Neural crest cell (in vitro differentiated cells): ENCODE measurements around the gene TXNRD1. TPM values are rescaled to one million over a fixed set of nuclear protein-coding genes. Genes with fewer than 3 reads are reported as not detected.
"Not testable (repeated sequence)": the region's sequence is repeated elsewhere in the genome, so short reads cannot be mapped to it uniquely, and the experiment has no call there.

ENCODE experiments used
- DNase-seq: peaks from one replicate; pipeline ENCODE4 v3.0.0; 2021; ENCODE audit warnings: low read depth, mixed read lengths, low spot score
- H3K27ac Mint-ChIP-seq: one replicate; pipeline ENCODE4 v1.8.0; 2021; ENCODE audit warnings: mild to moderate bottlenecking, mixed read lengths; ENCODE audit not compliant: unreplicated experiment
- H3K27me3 Mint-ChIP-seq: 2 replicates; pipeline ENCODE4 v1.8.0; 2021; ENCODE audit warnings: low read depth, mild to moderate bottlenecking, mixed read lengths
- H3K36me3 Mint-ChIP-seq: 2 replicates; pipeline ENCODE4 v1.8.0; 2021; ENCODE audit warnings: low read depth, mild to moderate bottlenecking, mixed read lengths
- H3K4me1 Mint-ChIP-seq: 2 replicates; pipeline ENCODE4 v1.8.0; 2021; ENCODE audit warnings: mixed read lengths
- H3K4me3 Mint-ChIP-seq: one replicate; pipeline ENCODE4 v1.8.0; 2021; ENCODE audit warnings: mild to moderate bottlenecking, mixed read lengths
- H3K9me3 Mint-ChIP-seq: 2 replicates; pipeline ENCODE4 v1.8.0; 2021; ENCODE audit warnings: mixed read lengths
- total RNA-seq: library from RNA; stranded (reverse); gene quantifications from 2 replicates; pipeline ENCODE4 v1.2.1, GENCODE V29; 2021
- TF ChIP-seq, protein P1 (sequence below): fragments of 200-600 bp; sonication (generic); conservative IDR thresholded peaks from 2 replicates; pipeline ENCODE4 v1.5.0; 2021; ENCODE audit warnings: antibody characterized with exemption, mild to moderate bottlenecking

Gene TXNRD1
- total RNA-seq, 1 donor from 2014 or later = 105 TPM

DNA sequence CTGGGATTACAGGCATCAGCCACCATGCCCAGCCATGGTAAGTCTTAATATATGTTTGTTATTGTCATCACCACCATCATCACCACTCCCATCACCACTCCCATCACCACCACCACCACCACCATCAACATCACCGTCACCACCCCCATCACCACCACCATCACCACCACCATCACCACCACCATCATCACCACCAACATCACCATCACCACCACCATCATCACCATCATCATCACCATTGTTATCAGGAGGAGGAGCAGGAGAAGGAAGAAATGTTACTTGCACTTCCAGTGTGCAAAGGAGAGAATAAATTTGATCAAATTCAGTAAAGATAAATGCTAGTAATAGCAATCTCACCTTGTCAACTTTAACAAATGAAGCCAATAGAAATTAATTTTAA, 169.9 kb downstream of the TXNRD1 start:
- Mint-ChIP-seq H3K27ac (no peak overlapping the region), H3K9me3 (peaks cover 3% of the 10 kb centered on the region), H3K4me1 (peaks cover 3% of the 10 kb centered on the region), H3K27me3 (peaks cover 6% of the 10 kb centered on the region), H3K36me3 (peaks cover 2% of the 10 kb centered on the region), H3K4me3 (no peak overlapping the region)
- TF ChIP-seq, protein P1, sequence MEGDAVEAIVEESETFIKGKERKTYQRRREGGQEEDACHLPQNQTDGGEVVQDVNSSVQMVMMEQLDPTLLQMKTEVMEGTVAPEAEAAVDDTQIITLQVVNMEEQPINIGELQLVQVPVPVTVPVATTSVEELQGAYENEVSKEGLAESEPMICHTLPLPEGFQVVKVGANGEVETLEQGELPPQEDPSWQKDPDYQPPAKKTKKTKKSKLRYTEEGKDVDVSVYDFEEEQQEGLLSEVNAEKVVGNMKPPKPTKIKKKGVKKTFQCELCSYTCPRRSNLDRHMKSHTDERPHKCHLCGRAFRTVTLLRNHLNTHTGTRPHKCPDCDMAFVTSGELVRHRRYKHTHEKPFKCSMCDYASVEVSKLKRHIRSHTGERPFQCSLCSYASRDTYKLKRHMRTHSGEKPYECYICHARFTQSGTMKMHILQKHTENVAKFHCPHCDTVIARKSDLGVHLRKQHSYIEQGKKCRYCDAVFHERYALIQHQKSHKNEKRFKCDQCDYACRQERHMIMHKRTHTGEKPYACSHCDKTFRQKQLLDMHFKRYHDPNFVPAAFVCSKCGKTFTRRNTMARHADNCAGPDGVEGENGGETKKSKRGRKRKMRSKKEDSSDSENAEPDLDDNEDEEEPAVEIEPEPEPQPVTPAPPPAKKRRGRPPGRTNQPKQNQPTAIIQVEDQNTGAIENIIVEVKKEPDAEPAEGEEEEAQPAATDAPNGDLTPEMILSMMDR = no peak
- DNase-seq = no peak

DNA sequence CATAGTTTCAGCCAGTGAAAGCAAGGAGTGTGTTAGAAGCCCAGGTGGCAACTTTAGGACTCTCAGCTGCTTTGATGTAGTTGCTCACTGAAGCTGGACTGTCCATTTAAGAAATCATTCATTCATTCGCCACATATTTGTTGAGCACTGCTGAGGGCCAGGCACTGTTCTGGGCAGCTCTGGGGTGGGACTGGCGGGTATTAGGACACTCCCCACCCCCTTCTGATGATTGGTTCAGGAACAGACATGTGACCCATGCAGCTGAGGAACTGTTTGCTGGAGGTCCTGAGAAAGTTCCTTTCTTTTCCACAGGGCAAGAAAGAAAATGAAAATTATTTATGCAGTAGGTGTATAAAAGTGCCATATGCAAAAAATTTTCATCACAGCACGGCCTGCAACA, 170.9 kb downstream of the TXNRD1 start:
- Mint-ChIP-seq H3K9me3 (peaks cover 3% of the 10 kb centered on the region), H3K4me3 (no peak overlapping the region), H3K36me3 (peaks cover 2% of the 10 kb centered on the region), H3K27ac (no peak overlapping the region), H3K27me3 (peaks cover 4% of the 10 kb centered on the region), H3K4me1 (peaks cover 3% of the 10 kb centered on the region)
- no peak for DNase-seq
- TF ChIP-seq, protein P1 = no peak

DNA sequence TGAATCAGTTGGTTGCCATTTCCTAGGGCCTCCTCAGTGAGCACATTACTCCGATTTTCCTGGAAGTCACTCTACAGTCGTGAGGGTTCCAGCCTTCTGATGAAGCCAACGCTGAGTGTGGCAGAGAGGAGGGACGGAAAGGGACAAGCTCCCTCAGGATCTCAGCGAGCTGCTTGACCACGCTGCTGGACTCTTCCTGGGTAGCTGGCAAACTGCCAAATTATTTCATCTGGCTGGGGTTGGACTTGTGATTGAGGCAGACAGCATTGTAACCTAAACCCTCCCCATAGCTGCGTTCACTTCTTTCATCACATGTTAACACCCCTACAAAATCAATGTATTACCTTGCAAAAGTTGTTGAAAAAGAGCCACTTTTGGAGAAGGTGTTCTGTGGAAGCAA, 171.6 kb downstream of the TXNRD1 start:
- Mint-ChIP-seq H3K27ac (no peak overlapping the region), H3K4me3 (no peak overlapping the region), H3K36me3 (peaks cover 2% of the 10 kb centered on the region), H3K9me3 (peaks cover 5% of the 10 kb centered on the region), H3K4me1 (no peaks in the 10 kb centered on the region), H3K27me3 (peaks cover 3% of the 10 kb centered on the region)
- DNase-seq = no peak
- TF ChIP-seq, protein P1 = no peak

DNA sequence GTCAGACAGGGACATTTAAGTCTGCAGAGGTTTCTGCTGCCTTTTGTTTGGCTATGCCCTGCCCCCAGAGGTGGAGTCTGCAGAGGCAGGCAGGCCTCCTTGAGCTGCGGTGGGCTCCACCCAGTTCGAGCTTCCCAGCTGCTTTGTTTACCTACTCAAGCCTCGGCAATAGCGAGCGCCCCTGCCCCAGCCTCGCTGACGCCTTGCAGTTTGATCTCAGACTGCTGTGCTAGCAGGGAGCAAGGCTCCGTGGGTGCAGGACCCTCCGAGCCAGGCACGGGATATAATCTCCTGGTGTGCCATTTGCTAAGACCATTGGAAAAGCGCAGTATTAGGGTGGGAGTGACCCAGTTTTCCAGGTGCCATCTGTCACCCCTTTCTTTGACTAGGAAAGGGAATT, 178.5 kb downstream of the TXNRD1 start:
- not testable (repeated sequence) for H3K4me1 Mint-ChIP-seq, H3K36me3 Mint-ChIP-seq, H3K27ac Mint-ChIP-seq, H3K4me3 Mint-ChIP-seq, DNase-seq, H3K9me3 Mint-ChIP-seq, H3K27me3 Mint-ChIP-seq

Other genes with a start within 250 kb of the TXNRD1 start
- 53.0 and 57.1 TPM in 2 replicates for gene TDG, start 249.9 kb upstream of the TXNRD1 start, total RNA-seq
- gene GLT8D2, start 165.6 kb upstream of the TXNRD1 start, total RNA-seq = 1.5 and 1.9 TPM in 2 replicates
- gene HCFC2, start 151.2 kb upstream of the TXNRD1 start, total RNA-seq = 7.1 and 8.3 TPM in 2 replicates
- gene NFYB, start 77.6 kb upstream of the TXNRD1 start, total RNA-seq = 45.6 and 45.7 TPM in 2 replicates
- gene EID3, start 88.0 kb downstream of the TXNRD1 start, total RNA-seq = 1.8 and 3.0 TPM in 2 replicates
- 10.0 and 10.2 TPM in 2 replicates for gene CHST11, start 241.2 kb downstream of the TXNRD1 start, total RNA-seq